Stimulated activated CD4-positive, alpha-beta T cell treated with anti-CD3 and anti-CD28 coated beads, Interleukin-2, amount 100 ng/mL, for 48 hours (primary cell): ENCODE measurements around the gene LCA5.
"Not testable (repeated sequence)": the region's sequence is repeated elsewhere in the genome, so short reads cannot be mapped to it uniquely, and the experiment has no call there.

Source experiments
- DNase-seq, 2 donors: peaks; one replicate each; pipeline ENCODE4 v3.0.0-alpha.2; 2020

LCA5 gene

DNA sequence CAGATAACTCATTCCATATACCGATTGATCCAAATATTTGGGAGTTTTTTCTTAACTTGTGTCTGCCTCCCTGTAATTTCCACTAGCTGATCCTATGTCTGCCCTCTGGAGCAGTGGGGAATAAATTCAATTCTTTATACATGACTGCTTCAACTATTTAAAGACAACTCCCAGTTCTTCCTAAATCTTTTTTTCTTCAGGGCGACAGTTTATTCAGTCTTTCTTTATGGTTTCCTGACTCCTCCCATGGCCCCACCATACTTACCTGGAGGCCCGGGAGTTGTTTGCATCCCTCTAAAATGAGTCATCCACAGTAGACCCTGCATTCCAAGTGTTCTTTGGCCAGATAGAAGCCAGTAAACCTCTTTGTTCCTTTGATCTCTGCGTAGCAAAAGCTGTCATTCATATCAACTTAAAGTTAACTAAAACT lies 73.6 kb downstream of the LCA5 start:
- DNase-seq = no peak

DNA sequence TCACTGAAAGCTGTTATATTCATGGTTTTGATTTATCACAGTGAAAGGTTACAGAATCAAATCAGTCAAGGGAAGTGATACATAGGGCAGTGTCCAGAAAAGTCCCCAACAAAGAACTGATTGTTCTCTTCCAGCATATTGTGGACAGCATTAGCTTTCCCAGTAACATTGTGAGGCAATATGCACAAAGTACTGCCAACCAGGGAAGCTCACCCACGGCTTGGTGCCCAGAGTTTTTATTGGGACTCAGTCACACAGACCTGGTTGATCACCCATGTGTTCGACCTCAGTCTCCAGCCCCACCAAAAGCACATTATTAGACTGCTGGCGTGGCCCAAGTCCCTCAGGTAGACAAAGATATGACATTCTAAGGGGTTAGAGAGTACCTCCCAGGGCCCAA lies 76.0 kb downstream of the LCA5 start:
- DNase-seq = no peak

DNA sequence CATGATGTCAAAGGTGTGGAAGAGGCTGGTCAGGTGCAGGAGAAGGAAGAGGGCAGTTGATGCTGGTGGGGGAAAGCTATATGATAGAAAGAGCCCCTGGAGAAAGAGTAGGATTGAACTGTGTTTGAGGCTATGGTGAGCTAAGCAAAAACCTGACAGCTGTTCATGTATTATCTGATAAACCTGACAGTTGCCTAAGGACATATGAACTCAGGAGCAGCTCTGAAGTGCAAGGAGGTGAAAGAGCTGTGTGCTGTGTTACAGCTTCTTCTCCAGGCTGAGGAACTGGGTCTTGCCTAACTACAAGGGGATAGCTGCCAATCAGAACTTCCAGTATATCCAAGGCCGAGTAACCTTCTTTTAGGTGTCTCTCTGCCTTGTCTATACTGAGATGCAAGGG lies 81.8 kb downstream of the LCA5 start:
- no peak for DNase-seq

DNA sequence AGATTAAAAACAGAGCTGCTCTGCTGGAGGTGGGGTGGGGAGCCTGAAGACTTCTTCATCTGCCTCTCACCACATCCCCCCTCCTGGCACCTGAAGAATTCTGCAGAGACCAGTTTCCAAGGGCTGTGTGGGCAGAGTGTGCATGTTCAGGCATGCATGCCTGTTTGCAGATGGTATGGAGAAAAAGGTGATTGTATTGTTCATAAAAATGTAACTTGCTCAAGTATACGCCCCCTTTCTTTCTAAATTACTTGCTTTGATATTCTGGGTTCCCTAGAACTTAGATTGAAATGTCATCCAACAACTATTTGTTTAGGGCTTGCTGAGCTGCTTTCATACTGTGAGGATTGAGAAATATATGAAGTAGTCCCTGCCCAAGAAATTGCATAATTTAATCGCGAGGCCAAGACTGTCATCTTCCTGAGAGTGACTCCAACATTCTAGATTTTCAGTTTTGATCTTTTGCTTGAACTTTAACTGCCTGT lies 83.6 kb downstream of the LCA5 start:
- DNase-seq = no peak

DNA sequence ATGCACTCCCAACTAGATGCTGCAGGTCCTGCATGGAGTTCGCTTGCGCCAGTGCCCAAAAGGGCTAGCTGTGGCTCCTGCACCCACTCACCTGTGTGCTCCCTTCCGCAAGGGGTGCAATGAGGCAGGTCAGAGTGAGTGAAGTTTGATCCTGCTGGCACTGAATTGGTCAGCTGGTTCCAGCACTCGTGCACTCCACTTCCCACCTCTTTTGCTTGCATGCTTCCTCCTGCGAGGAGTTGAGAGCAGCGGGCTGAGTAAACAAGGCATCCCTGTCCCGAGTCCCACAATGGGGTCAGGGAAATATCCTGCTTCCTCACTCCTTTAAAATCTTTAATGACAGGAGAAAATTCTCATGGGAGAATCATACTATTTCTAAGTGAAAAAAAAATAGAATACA lies 86.2 kb downstream of the LCA5 start:
- DNase-seq = no peak

DNA sequence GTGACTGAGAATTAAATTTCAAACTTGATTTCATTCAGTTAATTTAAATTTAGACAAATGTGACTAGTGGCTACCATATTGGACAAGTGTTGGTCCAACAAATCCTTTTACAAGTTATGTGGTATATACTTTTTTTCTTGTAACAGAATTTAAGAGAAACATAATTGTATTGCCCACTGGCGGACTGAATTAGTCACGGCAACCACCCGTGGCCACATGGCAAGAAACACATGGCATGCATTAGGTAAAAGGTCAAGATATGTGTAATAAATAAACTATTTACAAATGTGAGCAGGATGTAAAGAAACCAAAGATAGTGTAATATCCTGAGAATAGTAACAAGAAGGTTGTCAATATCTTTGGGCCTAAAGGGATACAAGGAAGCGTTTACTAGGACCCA lies 91.2 kb downstream of the LCA5 start:
- no peak for DNase-seq

DNA sequence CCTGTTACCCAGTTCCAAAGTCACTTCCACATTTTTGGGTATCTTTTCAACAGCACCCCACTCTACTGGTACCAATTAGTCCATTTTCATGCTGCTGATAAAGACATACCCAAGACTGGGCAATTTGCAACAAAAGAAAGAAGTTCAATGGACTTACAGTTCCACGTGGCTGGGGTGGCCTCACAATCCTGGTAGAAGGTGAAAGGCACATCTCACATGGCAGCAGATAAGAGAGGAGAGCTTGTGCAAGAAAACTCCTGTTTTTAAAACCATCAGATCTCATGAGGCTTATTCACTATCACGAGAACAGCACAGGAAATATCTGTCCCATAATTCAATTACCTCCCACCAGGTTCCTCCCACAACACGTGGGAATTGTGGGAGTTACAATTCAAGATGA lies 93.4 kb downstream of the LCA5 start:
- DNase-seq = not testable (repeated sequence)

DNA sequence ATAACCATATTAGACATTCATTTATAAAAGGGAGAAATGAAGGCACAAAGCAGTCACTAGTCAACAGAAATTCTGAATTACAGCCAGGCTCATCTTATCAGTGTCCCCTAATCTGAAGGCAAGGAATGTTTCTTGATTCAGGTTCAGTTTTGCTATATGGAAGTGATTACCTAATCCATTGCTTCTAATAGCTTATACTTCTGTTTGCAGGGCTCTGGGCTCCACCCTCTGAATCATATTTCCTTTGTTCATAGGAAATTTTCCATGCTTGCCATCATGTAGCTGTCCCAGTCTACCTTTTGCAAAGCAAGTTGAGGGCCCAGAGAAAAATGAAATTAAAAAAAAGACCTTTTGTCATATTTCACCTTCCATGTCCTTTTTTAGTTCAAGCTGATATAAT lies 96.0 kb downstream of the LCA5 start:
- DNase-seq = no peak

DNA sequence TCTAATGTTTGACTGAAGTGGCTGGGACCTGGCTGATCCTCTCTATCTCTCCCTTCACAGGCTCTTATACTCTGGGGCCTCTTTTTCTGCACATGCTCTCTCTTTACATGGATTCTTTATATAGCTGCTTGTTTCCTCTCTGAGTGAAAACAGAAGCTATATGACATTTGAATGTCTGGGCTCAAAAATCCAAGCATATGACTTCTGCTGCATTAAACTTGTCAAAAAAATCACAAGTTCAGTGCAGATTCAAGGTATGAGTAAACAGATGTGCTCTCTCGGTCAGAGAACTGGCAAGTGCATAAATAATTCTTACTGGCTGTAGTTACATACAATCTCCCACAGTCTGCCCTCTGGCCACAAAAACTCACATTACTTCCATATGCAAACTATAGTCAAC lies 96.6 kb downstream of the LCA5 start:
- no peak for DNase-seq

DNA sequence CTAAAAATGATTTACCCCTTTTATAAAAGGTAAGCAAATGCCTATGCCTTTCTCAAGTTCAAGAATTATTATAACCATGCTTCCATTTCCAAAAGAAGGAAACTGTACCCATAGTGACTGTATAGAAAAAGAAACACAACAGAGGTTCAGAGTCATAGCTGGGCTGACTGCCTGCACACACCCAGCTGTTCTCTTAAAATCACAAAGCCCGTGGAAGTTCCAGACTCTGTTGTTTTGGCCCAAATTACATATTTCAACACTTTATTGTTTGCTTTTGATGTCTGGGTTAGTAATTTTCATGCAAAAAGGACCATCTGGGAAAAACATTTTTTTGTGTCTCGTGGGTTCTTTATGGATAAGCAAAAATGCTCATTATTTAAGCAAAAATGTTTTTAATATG lies 99.2 kb downstream of the LCA5 start:
- no peak for DNase-seq

DNA sequence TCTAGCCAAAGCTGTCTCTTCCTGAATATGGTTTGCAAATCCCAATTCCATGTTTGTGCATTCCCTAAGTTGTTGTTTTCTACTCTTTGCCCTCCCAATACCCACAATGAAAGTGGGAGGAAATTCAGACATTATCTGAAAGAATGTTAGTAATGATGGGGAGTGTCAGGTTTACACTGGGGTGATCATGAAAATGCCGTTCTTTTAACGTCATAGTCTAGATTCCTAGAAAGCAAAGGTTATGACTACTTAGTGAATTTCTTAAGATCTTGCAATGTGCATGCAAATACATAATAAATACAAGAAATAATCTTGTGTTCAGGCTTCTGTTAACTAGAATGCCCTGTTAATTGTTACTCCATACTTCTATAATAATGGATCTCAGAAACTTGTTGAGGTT lies 101.0 kb downstream of the LCA5 start:
- DNase-seq = no peak

DNA sequence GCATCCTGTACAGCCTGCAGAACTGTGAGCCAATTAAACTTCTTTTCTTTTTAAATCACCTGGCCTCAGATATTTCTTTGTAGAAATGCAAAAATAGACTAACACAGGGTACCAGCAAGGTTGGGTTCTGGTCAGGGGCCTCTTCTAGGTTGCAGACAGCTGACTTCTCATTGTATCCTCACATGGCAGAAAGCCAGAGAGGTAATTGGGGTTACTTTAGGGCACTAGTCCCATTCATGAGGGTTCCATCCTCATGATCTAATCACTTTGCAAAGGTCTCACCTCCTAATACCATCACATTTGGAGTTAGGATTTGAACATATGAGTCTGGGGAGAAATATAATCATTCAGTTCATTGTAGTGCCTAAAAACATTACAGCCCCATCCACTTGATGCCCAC lies 101.5 kb downstream of the LCA5 start:
- no peak for DNase-seq
